ENCODE data around the gene SPACA9. TPM values are rescaled to one million over a fixed set of nuclear protein-coding genes. Genes with fewer than 3 reads are reported as not detected.

SPACA9 gene
- total RNA-seq, 4 donors from 2014 or later, result 0.26 to 7.0 (median 2.4) TPM

DNA sequence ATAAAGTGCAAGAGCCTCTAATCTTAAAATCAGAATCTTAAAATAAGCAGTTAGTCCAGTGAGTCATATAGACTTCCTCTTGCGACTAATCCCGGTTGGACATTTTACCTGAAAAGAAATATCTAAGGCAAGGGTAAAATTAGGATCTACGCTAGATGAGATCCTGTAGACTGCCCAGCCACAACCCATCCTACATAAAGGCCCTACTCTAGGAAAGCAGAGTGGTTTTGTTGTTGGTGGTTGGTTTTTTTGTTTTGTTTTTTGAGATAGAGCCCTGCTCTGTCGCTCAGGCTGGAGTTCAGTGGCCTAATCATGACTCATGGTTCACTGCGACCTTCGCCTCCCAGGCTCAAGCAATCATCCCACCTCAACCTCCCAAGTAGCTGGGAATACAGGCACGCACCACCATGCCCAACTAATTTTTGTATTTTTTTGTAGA lies 58.8 kb downstream of the SPACA9 start:
- no peak overlapping the region for H3K27ac ChIP-seq
- H3K27me3 ChIP-seq, result no peaks in the 10 kb centered on the region
- H3K4me1 ChIP-seq, result peaks cover 0 to 5% of the 10 kb centered on the region in 2 donors
- no peak for TF ChIP-seq POLR2A (IDR thresholded peaks at IDR 0.05)
- TF ChIP-seq, protein P1, sequence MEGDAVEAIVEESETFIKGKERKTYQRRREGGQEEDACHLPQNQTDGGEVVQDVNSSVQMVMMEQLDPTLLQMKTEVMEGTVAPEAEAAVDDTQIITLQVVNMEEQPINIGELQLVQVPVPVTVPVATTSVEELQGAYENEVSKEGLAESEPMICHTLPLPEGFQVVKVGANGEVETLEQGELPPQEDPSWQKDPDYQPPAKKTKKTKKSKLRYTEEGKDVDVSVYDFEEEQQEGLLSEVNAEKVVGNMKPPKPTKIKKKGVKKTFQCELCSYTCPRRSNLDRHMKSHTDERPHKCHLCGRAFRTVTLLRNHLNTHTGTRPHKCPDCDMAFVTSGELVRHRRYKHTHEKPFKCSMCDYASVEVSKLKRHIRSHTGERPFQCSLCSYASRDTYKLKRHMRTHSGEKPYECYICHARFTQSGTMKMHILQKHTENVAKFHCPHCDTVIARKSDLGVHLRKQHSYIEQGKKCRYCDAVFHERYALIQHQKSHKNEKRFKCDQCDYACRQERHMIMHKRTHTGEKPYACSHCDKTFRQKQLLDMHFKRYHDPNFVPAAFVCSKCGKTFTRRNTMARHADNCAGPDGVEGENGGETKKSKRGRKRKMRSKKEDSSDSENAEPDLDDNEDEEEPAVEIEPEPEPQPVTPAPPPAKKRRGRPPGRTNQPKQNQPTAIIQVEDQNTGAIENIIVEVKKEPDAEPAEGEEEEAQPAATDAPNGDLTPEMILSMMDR (IDR thresholded peaks at IDR 0.05), result no peak
- DNase-seq, result no peak
- intact Hi-C loops (cut with DNase I; ENCODE audit: low total_unique reads), result no loop called here
- H3K4me3 ChIP-seq, result no peak overlapping the region
- H3K9me3 ChIP-seq, result no peaks in the 10 kb centered on the region
- no peaks in the 10 kb centered on the region for H3K36me3 ChIP-seq

DNA sequence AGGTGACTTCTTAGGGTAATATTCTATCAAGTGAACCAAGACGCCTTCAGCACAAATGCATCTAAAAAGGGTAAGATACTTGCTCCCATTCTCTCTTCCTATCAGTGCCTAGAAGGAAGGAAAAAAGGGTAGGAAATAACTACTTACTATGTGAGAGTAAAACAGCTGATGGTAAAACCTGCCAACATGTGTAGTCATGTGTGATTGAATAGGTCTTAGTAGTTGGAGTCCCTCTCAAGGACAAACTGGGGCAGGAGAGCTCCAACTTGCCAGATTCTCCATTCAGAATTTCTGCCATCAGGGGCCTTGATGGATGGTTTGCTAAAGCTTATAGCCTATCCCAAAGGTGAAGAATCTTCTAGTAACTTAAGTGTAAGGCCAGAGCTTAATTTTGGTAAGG lies 60.5 kb downstream of the SPACA9 start:
- intact Hi-C loops (cut with DNase I; ENCODE audit: low total_unique reads), result no loop called here
- no peak for DNase-seq

More for the DNA sequence above, 60.5 kb downstream of the SPACA9 start:
- Histone ChIP-seq H3K36me3 (no peaks in the 10 kb centered on the region), H3K4me1 (peaks cover 0 to 5% of the 10 kb centered on the region in 2 donors), H3K27me3 (no peaks in the 10 kb centered on the region), H3K4me3 (no peak overlapping the region), H3K9me3 (no peaks in the 10 kb centered on the region), H3K27ac (no peak overlapping the region)
- no peak for TF ChIP-seq POLR2A (IDR thresholded peaks at IDR 0.05)
- TF ChIP-seq, protein P1 (IDR thresholded peaks at IDR 0.05), result no peak

Other genes starting within 250 kb of the SPACA9 start
- 10 to 100 TPM in 2 of 4 donors, 1 to 10 TPM in 2; 5.9 to 17.7 (median 10.5) TPM for gene DDX31, start 208.9 kb upstream of the SPACA9 start, total RNA-seq
- 10 to 100 TPM in 2 of 4 donors, 1 to 10 TPM in 2; 3.2 to 27.8 (median 10.5) TPM for gene GTF3C4, start 208.4 kb upstream of the SPACA9 start, total RNA-seq
- gene AK8, start 614 bp upstream of the SPACA9 start, total RNA-seq, result 1 to 10 TPM in 1 of 4 donors, under 1 TPM in 1, not detected in 2; 0.61 to 1.9 TPM
- 10 to 100 TPM; 29.7 to 55.3 (median 44.0) TPM for gene TSC1, start 65.7 kb downstream of the SPACA9 start, total RNA-seq
- under 1 TPM in 1 of 4 donors, not detected in 3; 0.14 TPM for gene GFI1B, start 99.8 kb downstream of the SPACA9 start, total RNA-seq
- 10 to 100 TPM; 26.6 to 52.8 (median 37.1) TPM for gene GTF3C5, start 152.1 kb downstream of the SPACA9 start, total RNA-seq
- 1 to 10 TPM in 1 of 4 donors, under 1 TPM in 2, not detected in 1; 0.26 to 1.4 (median 0.62) TPM for gene CEL, start 183.1 kb downstream of the SPACA9 start, total RNA-seq
- 10 to 100 TPM; 14.1 to 67.9 (median 30.3) TPM for gene RALGDS, start 242.3 kb downstream of the SPACA9 start, total RNA-seq

Data from uterus (tissue), 4 donors.